MCF 10A (cell line): ENCODE data around the gene PYY. TPM values are rescaled to one million over a fixed set of nuclear protein-coding genes. Genes with fewer than 3 reads are reported as not detected.

ENCODE experiments used
- BruUV-seq: library from RNA; stranded (reverse); fragments of 400-500 nt; replicated peaks from 2 replicates; lab custom pipeline; 2021; lab: Mats Ljungman, UMichigan
- CTCF ChIA-PET: fragments of 300-600 bp; sonication (Branson Sonifier 250); formaldehyde crosslinking; extraction: SDS; loops from one replicate; lab custom pipeline; 2021; ENCODE audit warnings: antibody characterized with exemption, inconsistent platforms; lab: Yijun Ruan, JAX
- POLR2A ChIA-PET: fragments of 300-600, 350-650 bp; sonication (Branson Sonifier 250); formaldehyde crosslinking; extraction: SDS; loops from one replicate; lab custom pipeline; 2020; ENCODE audit warnings: antibody characterized with exemption, inconsistent platforms; lab: Yijun Ruan, JAX
- DNase-seq: peaks from one replicate; pipeline ENCODE4 v3.0.0-alpha.2; 2018; ENCODE audit not compliant: unreplicated experiment
- H3K27ac Mint-ChIP-seq: one replicate; pipeline ENCODE4 v1.8.0; 2022; ENCODE audit warnings: mild to moderate bottlenecking, low read depth, mixed read lengths; ENCODE audit not compliant: unreplicated experiment
- H3K27me3 Mint-ChIP-seq: one replicate; pipeline ENCODE4 v1.8.0; 2022; ENCODE audit warnings: mixed read lengths; ENCODE audit not compliant: insufficient read depth, unreplicated experiment
- H3K36me3 Mint-ChIP-seq: one replicate; pipeline ENCODE4 v1.8.0; 2022; ENCODE audit warnings: mild to moderate bottlenecking, moderate library complexity, mixed read lengths; ENCODE audit not compliant: insufficient read depth, unreplicated experiment
- H3K4me1 Mint-ChIP-seq: one replicate; pipeline ENCODE4 v1.8.0; 2022; ENCODE audit warnings: mixed read lengths; ENCODE audit not compliant: insufficient read depth, unreplicated experiment
- H3K4me3 Mint-ChIP-seq: one replicate; pipeline ENCODE4 v1.8.0; 2022; ENCODE audit warnings: mild to moderate bottlenecking, moderate library complexity, mixed read lengths; ENCODE audit not compliant: unreplicated experiment
- H3K9me3 Mint-ChIP-seq: one replicate; pipeline ENCODE4 v1.8.0; 2022; ENCODE audit warnings: mixed read lengths; ENCODE audit not compliant: unreplicated experiment
- CTCF ChIP-seq: fragments of 200-600 bp; IDR thresholded peaks from one replicate; pipeline ENCODE4 v1.8.0; 2022; ENCODE audit warnings: antibody characterized with exemption, mild to moderate bottlenecking; ENCODE audit not compliant: unreplicated experiment
- intact Hi-C: fragments of 100-400 bp; cut with micrococcal nuclease; formaldehyde crosslinking; loops from 2 replicates; pipeline ENCODE4 v1.14.1; 2022
- total RNA-seq: library from RNA; stranded (reverse); gene quantifications from 2 replicates; pipeline ENCODE4 v1.2.3, GENCODE V29; 2022

The PYY gene
- total RNA-seq, 1 experiment from 2014 or later = not detected

DNA sequence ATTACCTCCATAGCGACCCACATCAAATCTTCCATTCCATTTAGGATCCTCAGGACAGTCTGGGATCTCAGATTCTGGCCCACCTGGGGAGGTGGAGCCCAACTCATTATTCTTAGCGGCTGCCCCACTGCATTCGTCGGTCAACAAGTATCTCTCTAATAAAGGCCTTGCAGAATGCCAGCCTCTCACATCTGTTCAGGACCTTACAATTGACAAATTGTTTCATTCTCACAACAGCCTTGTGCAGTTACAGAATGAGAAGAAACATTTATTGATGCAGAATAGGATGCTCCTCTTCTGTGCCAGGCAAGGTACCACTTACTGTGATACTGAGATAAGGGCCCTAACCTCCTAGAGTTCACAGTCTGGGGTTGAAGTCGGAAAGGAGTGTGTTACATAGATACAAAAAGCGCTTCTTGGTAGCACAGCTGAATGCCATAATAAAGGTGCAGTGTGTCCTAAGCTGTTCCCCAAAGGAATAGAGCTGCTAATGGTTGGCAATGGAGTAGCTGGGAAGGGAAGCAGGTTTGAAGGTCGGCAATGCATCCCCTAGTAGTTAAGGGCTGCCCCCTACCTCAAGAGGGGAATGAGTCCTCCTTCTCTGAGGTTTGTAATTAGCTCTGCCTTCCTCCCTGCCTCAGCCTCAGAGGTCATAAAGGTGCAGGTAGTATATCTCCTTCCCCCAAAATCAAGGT, 44.1 kb downstream of the PYY start:
- H3K9me3 Mint-ChIP-seq = no peaks in the 10 kb centered on the region
- no peak overlapping the region for H3K27ac Mint-ChIP-seq
- no peaks in the 10 kb centered on the region for H3K4me1 Mint-ChIP-seq
- no peaks in the 10 kb centered on the region for H3K36me3 Mint-ChIP-seq
- CTCF ChIA-PET = interaction anchor here (0.5 to 7.7 kb wide), 25 partner anchors 9 to 802 kb away, joined by 3 to 39 read pairs (median 4); no protein-coding TSS in a partner anchor
- POLR2A ChIA-PET = interaction anchor here (1.0 to 1.6 kb wide), 2 partner anchors 10 to 129 kb away, joined by 4 read pairs; no protein-coding TSS in a partner anchor
- intact Hi-C loops = no loop called here
- no TSS peak for BruUV-seq
- H3K4me3 Mint-ChIP-seq = no peak overlapping the region
- peaks cover 18% of the 10 kb centered on the region for H3K27me3 Mint-ChIP-seq
- DNase-seq = no peak
- TF ChIP-seq CTCF = no peak

DNA sequence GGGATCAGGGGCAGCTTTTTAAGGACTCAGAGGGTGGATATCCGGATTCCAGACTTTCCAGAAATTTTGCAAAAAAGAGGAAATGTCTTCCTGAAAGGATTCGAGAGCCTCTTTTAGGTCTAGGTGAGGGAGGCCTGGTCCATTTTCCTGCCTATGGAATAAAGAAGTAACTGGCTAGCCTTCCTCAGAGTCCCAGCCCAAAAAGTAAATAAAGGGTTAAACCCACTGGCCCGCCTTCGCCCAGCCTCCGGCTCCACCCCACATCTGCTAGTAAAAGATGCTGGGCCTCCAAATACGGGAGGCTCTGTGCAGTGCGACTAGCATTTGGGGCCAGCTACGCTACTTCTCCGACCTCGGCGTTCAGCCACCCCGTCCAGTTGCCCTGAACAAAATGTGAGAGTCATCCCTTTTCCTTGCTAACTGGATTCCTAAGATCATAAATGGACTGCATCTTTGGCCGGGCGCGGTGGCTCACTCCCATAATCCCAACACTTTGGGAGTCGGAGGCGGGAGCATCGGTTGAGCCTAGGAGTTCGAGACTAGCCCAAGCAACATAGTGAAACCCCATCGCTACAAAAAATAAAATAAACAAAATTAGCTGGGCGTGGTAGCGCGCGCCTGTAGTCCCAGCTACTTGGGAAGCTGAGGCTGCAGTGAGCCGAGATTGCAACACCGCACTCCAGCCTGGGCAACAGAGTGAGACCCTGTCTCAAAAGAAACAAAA, 45.6 kb downstream of the PYY start:
- POLR2A ChIA-PET = interaction anchor here (0.7 to 1.6 kb wide), 2 partner anchors 9 to 265 kb away, joined by 3 to 4 read pairs; no protein-coding TSS in a partner anchor
- H3K27ac Mint-ChIP-seq = no peak overlapping the region
- intact Hi-C loops = no loop called here
- no peak for TF ChIP-seq CTCF
- CTCF ChIA-PET = interaction anchor here (3.0 to 7.7 kb wide), 2 partner anchors 8 to 29 kb away, joined by 16 to 39 read pairs; no protein-coding TSS in a partner anchor
- no peak for DNase-seq
- H3K9me3 Mint-ChIP-seq = no peaks in the 10 kb centered on the region
- H3K4me1 Mint-ChIP-seq = no peaks in the 10 kb centered on the region
- no peaks in the 10 kb centered on the region for H3K36me3 Mint-ChIP-seq
- no peak overlapping the region for H3K4me3 Mint-ChIP-seq
- no TSS peak for BruUV-seq
- H3K27me3 Mint-ChIP-seq = peaks cover 27% of the 10 kb centered on the region

DNA sequence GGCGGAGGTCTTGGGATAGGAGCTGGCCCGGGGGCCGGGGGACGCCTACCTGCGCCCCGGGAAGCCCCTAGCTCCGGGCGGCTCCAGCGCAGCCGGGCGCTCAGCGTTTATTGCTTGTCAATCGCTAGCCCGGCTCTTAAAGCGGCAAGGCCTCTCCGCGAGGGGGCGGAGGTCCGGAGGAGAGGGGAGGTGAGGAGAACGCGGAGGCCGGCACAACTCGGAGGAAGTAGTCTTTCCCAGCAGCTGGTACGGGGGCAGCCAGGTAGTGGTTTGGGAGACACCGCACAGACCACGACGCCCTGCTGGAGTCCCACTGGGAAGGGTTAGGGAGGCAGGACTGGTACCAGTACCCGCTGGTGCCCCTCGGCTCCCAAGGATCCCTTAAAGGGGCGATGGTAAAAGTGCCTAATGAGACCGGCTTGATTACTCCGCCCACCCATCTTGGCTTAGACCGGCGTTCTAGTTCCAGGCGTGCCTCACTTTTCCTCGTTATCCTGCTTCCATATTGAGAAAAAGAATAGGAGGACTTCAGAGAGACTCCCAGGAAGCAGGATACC, 46.2 kb downstream of the PYY start, which contains the start of gene MPP2:
Gene MPP2, minus strand, starts transcription at position 112 of the 557 bp plus-strand sequence. CDS start 3,076 bp downstream, outside the sequence.
- no TSS peak for BruUV-seq
- no peak within 1 kb of the TSS for H3K27ac Mint-ChIP-seq
- no peak for TF ChIP-seq CTCF

More for the DNA sequence above, 46.2 kb downstream of the PYY start, which contains the start of gene MPP2:
- Mint-ChIP-seq H3K27me3 (peaks cover 27% of the 10 kb centered on the region), H3K4me1 (no peaks in the 10 kb centered on the region), H3K4me3 (no peak within 1 kb of the TSS), H3K36me3 (no peaks in the 10 kb centered on the region), H3K9me3 (no peaks in the 10 kb centered on the region)
- ChIA-PET CTCF (interaction anchor here (7.7 kb wide), 1 partner anchor 29 kb away, joined by 39 read pairs; no protein-coding TSS in a partner anchor), POLR2A (no interaction called here)
- DNase-seq = peak; percentile 20
- intact Hi-C loops = no loop called here
